ENCODE data around the gene SLBP.

SLBP gene

GRCh38 chr4:1715002-1715758, 3.1 kb upstream of the SLBP start:
- DNase-seq (ENCODE audit: insufficient read length, low spot score) = no peak
- no peak for TF ChIP-seq CTCF (IDR thresholded peaks at IDR 0.05; ENCODE audit: insufficient read depth, missing control alignments)
- no peak for FAIRE-seq

- FAIRE-seq = no peak
- no peak for TF ChIP-seq CTCF (IDR thresholded peaks at IDR 0.05; ENCODE audit: insufficient read depth, missing control alignments)
- no peak for DNase-seq (ENCODE audit: insufficient read length, low spot score)
These were observed 2.3 kb upstream of the SLBP start for GRCh38 chr4:1714303-1715001.

- TF ChIP-seq CTCF (IDR thresholded peaks at IDR 0.05; ENCODE audit: insufficient read depth, missing control alignments) = no peak
- FAIRE-seq (no peak), DNase-seq (ENCODE audit: insufficient read length, low spot score) (no peak)
These were observed 1.1 kb upstream of the SLBP start for GRCh38 chr4:1713003-1713851.

GRCh38 chr4:1711571-1712215, 426 bp downstream of the SLBP start:
- FAIRE-seq (no peak), DNase-seq (ENCODE audit: insufficient read length, low spot score) (no peak)
- no peak for TF ChIP-seq CTCF (IDR thresholded peaks at IDR 0.05; ENCODE audit: insufficient read depth, missing control alignments)

- no peak for FAIRE-seq
- TF ChIP-seq CTCF (IDR thresholded peaks at IDR 0.05; ENCODE audit: insufficient read depth, missing control alignments) = no peak
These were observed 1.0 kb downstream of the SLBP start for GRCh38 chr4:1711055-1711570.

GRCh38 chr4:1708581-1708980, 3.5 kb downstream of the SLBP start:
- TF ChIP-seq CTCF (IDR thresholded peaks at IDR 0.05; ENCODE audit: insufficient read depth, missing control alignments) = no peak
- FAIRE-seq (no peak), DNase-seq (ENCODE audit: insufficient read length, low spot score) (no peak)

More at GRCh38 chr4:1711055-1711570, 1.0 kb downstream of the SLBP start:
- no peak for DNase-seq (ENCODE audit: insufficient read length, low spot score)
